Sigmoid colon (tissue), 4 donors: ENCODE results near the gene NOC2L.

Source experiments
- EP300 ChIP-seq, 4 donors: sonication (generic); formaldehyde crosslinking; IDR thresholded peaks; one replicate each; pipeline ENCODE4 v1.6.1; 2017; ENCODE audit warnings: antibody characterized with exemption in 4 of 4
- POLR2AphosphoS5 ChIP-seq, 4 donors: sonication (generic); formaldehyde crosslinking; IDR thresholded peaks; one replicate each; pipeline ENCODE4 v1.6.1; 2017; ENCODE audit warnings: antibody characterized with exemption in 4 of 4
- TF ChIP-seq, protein P1 (sequence below), 4 experiments: fragments of 450-650 bp in 3 of 4; fragments of 200-600 bp in 1 of 4; IDR thresholded peaks; one replicate each; pipeline ENCODE4 v1.5.1; 2016 to 2019; ENCODE audit warnings: antibody characterized with exemption in 4 of 4, mild to moderate bottlenecking in 3 of 4, moderate library complexity in 2 of 4

DNA sequence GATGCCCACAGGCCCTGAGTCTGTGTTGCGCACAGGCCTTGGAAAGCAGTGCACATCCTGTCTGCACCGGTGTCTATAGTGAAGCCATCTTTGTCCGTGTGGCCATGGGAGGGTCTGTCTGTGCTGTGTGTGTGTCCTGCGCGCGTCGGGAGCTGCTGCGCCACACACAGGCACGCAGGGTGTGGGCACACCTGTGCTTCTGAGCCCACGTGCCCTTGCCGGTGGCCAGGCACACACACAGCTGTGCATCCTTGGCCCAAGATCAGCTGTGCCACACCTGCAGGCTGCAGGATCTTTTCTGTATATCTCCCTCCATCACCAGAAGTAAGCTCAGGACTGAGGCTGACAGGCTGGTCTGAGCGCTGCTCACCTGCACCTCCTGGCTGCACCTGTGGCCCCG, 38.5 kb downstream of the NOC2L start:
- no peak for TF ChIP-seq POLR2AphosphoS5 (IDR thresholded peaks at IDR 0.05)
- TF ChIP-seq, protein P1, sequence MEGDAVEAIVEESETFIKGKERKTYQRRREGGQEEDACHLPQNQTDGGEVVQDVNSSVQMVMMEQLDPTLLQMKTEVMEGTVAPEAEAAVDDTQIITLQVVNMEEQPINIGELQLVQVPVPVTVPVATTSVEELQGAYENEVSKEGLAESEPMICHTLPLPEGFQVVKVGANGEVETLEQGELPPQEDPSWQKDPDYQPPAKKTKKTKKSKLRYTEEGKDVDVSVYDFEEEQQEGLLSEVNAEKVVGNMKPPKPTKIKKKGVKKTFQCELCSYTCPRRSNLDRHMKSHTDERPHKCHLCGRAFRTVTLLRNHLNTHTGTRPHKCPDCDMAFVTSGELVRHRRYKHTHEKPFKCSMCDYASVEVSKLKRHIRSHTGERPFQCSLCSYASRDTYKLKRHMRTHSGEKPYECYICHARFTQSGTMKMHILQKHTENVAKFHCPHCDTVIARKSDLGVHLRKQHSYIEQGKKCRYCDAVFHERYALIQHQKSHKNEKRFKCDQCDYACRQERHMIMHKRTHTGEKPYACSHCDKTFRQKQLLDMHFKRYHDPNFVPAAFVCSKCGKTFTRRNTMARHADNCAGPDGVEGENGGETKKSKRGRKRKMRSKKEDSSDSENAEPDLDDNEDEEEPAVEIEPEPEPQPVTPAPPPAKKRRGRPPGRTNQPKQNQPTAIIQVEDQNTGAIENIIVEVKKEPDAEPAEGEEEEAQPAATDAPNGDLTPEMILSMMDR (IDR thresholded peaks at IDR 0.05) = no peak
- TF ChIP-seq EP300 (IDR thresholded peaks at IDR 0.05) = no peak
